UCSD-AML1 (cell line): ENCODE data around the gene CHST3.

ENCODE experiments used
- DNase-seq: peaks from one replicate; lab custom pipeline; 2025; ENCODE audit not compliant: unreplicated experiment; lab: John Stamatoyannopoulos, UW

Gene CHST3

DNA sequence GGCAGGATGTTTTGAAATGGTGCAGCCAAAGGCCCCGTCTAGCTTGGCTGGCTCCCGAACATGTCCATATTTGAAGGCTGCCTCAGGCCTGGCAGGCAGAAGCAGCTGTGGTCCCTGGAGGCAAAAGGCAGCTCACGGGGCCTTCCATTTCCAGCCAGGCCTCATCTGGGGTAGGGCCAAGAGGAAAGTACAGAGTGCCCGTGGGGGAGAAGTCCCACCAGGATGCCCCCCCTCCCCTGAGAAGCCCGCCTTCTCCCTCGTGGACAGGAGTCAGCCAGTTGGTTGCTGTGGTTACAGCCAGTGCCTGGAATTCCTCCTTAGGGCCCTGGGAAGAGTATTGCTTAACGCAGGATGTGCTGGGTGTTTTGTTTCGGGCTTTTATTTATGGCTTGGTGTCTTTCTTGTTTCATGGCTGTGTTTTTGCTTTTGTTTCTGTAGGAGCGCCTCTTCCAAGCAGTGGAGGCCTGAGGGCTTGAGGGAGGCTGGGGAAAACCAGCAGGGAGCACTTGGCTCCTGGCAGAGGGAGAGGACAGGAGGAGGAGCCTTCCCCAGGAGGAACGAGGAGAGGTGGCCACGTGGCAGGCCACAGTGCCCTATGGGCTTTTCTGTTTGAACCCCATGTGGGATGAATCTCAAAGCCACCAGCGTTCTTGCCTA, 45.4 kb downstream of the CHST3 start:
- no peak for DNase-seq

DNA sequence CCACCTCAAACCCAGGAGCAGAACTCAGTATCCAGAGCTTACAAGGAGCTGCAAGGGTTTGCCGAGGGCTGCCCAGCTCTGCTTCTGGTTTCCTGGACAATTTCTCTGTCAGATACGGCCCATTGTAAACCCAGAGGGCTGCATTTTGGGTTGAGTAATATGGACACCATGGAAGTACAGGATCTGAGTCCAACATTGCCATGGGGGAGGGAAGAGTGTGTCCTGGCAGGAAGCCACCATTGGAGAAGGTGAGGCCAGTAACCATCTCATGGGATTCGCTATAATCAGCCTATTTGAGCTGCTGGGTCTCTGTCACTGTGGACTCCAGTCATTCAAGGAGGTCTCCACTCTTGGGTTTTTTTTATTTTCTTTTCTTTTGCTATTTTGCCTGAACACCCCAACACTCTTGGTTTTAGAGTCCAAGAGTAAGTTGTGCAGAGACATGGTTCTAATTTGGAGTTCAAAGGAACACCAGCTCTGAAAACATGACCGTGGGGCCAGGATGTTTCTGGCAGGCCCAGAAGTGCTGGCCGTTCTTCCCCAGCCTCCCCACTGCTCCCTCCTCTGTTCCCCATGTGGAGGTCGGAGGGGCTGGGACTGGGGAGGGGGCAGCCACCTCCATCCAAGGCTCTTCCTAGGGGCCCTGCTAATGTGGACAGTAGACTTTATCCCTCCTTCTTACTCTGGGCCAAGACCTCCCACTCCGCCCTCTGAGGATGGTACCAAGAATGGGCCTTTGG, 46.2 kb downstream of the CHST3 start:
- DNase-seq = no peak

DNA sequence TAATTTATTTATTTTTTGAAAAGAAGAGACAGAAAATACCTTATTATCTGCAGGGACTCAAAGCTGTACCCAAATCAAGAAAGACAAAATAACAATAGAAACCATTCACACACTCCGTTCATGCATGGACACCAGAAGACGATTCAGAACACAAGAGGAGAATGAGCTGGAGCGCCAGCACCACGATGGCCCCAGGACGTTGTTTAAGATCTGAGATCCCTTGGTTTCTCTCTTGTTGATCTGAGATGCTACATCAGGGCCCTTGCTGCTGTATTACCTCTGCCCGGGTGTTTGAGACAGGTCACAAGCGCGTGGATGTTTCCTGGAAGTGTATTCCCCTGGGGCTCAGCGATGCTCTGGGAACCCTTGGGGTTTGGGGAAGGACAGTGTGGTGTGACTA, 46.8 kb downstream of the CHST3 start:
- no peak for DNase-seq

DNA sequence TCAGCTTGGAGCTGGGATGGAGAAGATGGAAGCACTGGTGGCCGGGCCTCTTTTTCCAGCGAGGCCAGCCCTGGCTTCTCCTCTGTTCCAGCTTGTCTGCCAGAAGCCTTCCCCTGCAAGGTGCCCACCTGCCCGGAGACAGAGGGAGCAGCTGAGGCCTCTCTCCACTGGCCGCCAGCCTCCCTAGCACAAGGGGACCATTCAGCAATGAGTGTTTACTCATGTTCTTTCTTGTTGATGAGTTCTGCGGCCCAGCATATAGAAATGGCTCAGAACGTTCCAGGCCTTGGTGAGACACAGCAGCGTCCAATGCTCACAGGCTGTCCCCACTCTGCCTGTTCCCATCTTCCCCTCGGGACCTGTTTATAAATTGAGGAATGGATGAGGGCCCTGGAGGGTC, 47.3 kb downstream of the CHST3 start:
- no peak for DNase-seq

DNA sequence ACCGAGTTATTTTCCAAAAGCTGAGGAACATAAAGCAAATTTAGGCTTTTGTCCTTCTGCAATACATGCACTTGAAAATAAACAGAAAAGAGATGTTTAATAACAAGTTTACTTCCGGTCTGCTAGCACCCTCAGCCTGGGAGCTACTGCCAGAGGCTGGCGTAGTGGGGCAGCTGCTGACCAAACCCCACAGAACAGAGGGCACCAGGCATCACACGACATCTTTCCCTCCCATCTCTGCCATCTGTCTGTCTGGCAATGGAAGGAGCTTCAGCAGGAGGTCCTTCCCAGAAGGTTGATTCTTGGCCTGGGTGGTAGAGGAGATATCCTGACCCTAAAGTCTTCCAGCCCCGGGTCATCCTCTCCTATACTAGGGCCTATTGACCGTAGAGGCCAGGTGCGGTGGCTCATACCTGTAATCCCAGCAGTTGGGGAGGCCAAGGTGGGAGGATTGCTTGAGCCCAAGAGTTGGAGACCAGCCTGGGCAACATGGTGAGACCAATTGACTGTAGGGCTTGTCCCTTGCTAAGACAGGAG, 47.8 kb downstream of the CHST3 start:
- no peak for DNase-seq

DNA sequence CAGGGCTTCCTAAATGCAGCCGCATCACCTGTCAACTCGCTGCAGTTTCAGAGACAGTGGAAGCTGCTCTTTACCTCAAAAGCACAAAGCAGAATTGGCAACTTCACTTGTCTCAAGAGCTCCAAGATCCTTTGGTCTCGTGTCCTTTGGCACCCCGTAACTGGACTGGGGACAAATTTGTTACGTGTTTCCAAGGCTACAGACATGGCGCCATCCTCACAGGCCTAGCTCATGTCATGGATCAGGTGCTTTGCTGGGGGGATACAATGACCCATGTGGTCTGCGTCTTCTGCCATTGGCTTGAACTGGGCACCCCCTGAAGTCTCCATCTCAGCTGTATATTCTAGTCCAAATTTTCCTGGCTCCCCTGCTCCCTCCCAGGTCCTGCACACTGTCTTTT, 48.6 kb downstream of the CHST3 start:
- no peak for DNase-seq

DNA sequence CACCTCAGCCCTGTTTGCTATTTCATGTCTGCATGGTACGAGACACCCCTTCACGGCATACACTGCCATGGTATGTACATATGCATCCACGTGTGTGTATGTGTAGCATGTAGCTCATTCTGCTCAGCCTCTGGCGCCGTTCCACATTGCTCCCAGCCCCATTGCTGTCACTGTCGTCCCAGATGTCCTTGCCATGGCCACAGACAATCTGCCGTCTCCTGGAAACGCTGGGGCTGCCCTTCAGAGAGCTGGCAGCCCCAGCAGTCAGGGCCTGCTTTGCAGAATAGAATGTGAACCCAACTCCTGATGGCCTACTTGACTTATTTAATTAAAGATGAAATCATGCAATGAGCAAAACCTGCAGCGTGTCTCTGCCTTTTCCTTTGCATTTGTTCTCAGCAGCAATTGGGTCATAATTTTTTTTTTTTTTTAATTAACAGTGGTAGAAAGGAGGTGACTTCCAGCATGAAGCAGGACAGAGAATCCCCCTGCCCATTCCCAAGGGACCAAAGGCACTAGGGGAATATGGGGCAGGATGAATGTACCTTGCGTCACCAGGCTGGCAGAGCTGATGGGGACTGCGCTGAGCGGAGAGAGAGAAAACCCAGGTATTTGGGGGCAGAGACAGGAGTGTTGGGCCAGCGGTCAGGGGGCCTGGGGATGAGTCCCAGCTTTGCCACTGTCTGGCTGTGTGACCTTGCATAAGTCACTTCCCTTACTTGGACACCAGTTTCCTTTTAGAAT, 49.2 kb downstream of the CHST3 start:
- no peak for DNase-seq

DNA sequence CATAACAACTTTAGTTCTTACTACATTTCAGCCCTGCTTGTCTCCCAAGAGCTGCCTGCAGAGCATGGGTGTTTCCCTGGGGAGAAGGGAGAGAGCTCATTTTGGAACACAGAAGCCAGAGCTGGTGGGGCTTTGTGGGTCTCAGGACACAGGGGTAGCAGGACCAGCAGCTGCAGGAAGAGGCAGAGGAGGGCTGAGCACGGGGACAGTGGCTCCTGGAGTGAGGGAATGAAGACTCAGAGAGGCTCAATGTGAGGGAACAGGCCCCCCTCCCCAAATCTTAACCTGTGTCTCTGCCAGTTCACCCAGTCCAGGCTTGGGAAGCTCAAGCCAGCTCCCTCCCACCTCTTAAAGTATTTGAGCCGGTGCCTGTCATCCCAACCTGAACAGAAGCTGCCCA, 50.0 kb downstream of the CHST3 start:
- no peak for DNase-seq

DNA sequence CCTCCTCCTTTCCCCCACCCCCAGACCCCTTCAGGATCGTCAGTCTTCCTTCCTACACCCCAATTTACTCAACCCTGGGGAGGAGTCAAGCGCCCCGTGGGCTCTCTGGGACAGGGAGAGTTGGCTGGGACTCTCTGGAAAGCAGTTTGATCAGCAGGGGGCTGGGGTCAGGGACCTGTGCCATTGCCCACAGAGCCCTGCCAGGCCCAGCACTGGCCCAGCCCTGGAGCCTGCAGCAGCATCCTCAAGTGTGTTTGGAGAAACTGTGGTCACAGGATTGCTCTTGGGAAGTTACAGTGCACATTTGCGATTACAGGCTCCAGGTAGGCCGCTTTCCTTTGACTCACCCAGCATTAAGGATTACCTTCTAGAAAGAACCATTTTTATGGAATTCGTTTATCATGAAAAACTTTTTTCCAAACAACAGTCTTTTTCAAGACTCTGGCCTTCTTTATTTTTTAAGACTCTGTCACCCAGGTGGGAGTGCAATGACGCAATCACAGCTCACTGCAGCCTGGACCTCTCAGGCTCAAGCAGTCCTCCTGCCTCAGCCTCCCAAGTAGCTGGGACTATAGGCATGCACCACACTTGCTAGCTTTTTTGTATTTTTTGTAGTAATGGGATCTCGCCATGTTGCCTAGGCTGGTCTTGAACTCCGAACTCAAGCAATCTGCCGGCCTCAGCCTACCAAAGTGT, 50.7 kb downstream of the CHST3 start:
- DNase-seq = no peak

DNA sequence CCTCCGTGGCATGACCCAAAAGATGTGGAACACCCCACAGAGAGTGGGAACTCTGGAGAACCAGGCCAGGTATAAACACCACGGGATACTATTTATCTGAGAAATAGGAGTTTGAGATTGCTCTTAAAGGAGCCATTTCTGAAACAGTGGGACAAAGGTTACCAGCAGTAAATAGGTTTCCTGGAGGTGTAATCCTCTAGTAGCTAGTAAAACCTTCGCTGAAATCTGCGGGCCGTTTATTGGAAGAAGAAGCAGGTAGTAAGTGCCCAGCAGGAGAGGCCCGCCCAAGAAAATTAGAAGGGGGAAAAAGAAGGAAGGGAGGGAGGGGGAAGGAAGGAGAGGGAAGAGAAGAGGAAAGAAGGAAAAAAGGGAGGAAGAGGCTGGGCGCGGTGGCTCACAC, 51.6 kb downstream of the CHST3 start:
- DNase-seq = no peak

DNA sequence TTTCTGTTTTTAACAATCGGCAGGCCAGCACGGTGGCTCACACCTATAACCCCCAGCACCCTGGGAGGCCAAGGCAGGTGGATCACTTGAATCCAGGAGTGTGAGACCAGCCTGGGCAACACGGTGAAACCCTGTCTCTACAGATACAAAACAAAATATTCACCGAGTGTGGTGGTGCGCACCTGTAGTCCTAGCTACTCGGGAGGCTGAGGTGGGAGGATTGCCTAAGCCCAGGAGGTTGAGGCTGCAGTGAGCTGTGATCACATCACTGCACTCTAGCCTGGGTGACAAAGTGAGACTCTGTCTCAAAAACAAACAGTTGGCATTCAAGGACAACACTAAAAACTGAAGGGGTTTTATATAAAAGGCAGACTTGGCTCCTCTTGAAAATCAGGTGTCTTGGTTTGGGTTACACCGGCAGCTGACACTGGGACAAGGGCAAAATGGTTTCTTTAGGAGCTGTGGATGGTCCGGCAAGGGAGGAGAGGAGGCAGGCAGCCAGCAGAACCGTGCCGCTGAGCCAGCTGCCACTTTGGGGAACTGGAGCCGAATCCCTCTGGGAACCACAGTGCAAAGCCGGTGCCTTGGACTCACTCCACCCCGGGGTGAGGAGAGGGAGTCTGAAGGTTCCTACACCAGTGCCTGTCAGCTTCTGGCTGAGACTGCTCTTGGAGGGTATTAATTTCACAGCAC, 52.6 kb downstream of the CHST3 start:
- DNase-seq = no peak

DNA sequence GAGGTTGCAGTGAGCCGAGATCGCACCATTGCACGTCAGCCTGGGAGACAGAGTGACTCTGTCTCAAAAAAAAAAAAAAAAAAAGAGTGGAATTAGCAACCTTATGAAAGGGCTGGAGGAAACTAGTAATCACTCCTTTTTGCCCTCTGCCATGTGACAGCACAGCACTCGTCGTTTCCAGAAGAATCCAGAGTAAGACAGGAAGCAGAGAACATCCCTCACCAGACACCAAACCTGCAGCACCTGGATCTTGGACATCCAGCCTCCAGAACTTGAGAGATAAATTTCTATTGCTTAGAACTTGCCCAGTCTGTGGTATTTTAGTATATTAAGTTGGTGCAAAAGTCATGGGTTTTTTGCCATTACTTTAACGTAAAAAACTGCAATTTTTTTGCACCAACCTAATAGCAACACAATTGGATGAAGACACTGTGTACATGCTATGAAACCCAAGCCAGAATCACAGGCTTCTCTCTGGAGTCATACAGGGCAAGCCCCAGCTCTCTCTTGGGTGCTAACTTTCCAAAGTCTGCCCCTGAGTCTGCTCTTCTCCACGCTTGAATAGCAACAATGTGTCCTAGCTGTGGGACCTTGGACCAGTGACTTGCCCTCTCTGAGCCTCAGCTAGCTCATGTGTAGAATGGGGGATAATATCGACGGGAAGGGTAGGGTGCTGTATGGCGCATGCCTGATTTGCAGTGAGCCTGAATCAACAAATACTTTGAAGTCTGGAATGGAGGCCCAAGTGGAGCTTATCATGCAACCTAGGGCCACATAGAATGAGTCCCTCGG, 55.1 kb downstream of the CHST3 start:
- no peak for DNase-seq

DNA sequence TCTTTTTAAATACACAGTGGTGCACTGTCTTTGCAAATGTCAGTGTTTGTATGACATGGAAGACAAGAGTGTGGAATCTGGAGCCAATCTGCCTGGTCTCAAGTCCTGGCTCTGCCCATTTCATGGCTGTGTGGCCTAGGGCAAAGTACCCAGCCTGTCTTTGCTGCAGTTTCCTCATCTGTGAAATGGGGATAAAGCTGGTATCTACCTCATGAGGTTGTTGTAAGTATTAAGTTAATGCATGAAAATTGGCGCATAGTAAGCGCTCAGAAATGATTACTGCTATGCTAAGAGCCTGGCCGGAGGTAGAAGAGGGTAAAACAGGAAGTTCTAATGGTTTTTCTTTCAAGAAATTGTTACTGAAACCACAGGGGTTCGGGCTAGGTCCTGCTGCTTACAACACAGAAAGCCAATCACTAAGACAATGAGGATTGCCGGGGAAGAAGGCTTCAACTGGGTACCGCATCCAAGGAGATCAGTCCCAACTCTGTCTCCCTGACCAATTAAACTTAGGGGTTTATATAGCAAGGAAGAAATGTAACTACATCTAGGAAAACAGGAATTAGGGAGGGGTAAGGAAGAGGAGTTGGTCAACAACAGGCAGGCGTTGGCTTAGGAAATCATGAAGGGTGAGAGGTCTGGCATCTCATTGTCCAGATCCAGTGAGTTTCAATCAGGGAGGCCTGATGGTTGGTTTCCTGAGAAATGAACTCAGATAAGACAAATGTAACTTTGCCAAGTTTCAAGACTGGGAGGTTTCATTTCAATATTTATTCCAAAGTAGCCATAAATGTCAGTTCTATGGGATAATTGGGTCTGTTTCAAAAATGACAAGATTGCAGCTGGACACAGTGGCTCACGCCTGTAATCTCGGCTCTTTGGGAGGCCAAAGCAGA, 57.0 kb downstream of the CHST3 start:
- DNase-seq = no peak

DNA sequence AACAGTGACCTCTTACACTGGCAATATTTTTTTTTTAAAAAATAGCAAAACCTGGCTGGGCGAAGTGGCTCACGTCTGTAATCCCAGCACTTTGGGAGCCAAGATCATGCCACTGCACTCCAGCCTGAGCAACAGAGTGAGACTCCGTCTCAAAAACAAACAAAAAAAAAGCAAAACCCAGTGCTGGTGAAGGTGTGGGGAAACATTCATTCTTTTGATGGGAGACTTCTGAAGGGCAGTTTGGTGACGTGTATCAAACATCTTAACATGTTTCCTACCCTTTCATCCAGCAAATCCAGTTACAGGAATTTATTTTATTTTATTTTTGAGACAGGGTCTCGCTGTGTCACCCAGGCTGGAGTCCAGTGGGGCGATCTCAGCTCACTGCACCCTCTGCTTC, 58.0 kb downstream of the CHST3 start:
- DNase-seq = no peak

DNA sequence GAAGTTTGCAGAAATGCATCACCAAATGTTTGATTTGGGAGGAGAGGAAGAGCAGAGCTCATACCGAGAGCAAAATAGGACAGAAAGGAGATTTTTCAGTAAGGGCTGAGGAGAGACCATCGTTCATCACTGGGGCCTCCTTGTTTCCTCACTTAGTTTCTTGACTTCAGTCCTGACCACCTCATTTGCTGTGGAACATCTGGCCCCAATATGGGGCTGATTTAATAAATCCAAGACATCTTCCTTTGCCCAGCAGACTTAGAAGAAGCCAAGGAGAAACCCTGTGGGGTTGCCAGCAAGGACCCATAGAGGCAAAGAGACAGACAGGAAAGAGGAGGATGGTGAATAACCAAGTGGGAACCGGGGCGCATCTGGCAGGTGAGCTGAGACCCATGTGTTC, 60.4 kb downstream of the CHST3 start:
- DNase-seq = no peak

DNA sequence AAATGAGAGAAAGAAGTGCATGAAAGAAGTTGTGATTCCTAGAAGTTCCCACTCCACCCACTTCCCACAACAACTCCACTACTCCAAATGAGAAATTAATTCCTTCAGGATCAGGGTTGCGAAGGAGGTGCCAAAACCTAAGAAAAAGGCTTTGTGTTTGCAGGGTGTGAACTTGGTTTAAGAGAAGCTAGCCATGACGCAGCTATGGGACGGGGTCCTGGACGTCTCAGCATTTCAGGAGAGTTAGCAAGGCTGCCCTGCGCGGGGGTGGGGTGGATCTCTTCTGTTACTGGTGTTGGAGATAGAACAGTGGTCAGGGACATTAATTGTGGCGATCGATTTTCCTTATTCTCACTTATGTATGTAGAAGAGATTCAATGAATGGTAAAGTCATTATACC, 61.2 kb downstream of the CHST3 start:
- DNase-seq = no peak

DNA sequence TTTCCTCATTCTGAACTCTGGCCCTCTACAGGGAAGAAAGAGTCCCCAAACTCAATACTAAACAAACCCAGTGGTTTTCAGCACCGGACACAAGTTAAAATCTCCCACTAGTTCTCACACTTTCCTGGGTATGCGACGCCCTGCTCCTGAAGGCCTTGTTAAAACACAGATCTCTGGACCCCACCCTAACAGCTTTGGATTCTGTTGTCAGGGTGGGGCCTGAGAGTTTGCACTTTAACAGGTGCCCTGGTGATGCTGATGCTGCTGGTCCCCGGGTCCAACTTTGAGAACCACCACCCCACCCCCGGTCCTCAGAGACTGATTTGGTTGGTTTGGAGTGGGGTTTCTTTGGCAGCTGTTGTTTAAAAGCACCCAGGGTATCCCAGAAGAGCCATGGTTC, 61.6 kb downstream of the CHST3 start:
- no peak for DNase-seq

DNA sequence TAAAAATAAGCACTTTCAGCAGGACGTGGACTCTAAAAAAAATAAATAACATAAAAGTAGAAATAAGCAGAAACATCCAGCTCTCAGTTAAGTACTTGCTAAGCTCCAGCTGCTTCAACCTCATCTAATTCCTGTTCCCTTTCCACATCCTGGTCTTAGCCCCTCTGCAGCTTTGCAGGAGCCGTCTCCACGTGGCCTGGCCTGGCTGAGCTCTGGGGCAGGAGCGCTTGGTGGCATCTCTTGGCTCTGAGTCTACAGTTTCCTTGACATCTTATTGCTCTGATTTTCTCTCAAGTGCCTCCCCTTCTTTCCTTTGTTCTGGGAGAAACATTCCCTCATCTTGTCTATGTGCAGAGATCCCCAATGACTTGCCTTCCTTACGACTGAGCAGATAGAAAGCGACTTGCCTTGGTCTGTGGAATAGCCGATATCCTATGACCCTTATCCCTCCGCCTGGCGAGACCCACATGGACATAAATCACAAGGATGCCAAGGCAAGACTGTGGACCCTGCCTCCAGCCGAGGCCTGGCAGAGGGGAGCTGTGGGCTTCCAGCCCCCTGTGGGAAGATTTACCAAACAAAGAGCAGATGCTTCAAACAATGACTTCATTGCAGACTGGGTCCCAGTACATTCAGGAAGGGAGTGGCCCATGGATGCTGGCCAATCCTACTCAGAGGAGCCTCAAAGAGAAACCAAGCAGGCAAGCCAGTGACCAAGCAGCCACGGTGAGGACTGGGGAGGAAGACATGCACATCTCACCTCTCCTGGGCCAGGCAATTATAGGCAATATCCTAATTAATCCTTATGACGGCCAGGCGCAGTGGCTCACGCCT, 62.3 kb downstream of the CHST3 start:
- no peak for DNase-seq
